GM19351 (cell line): Measurements from ENCODE around the gene SPATA31C1.
"Not testable (repeated sequence)": the region's sequence is repeated elsewhere in the genome, so short reads cannot be mapped to it uniquely, and the experiment has no call there.

Source experiments
- ATAC-seq: cut with Tn5 transposase; IDR thresholded peaks from one replicate; pipeline ENCODE4 v1.9.1; 2021; ENCODE audit warnings: mild to moderate bottlenecking, moderate library complexity; ENCODE audit not compliant: unreplicated experiment

Gene SPATA31C1

GRCh38 chr9:87917662-87918061, at the start of gene SPATA31C1:
TSS of gene SPATA31C1 (plus strand) at chr9:87917962.
- ATAC-seq = not testable (repeated sequence)

- no peak for ATAC-seq
These were observed 49.6 kb upstream of the SPATA31C1 start for GRCh38 chr9:87868175-87868574.

GRCh38 chr9:87868635-87869034, 49.1 kb upstream of the SPATA31C1 start:
- no peak for ATAC-seq

GRCh38 chr9:87869082-87869481, 48.7 kb upstream of the SPATA31C1 start:
- no peak for ATAC-seq

- no peak for ATAC-seq
These were observed 46.2 kb upstream of the SPATA31C1 start for GRCh38 chr9:87871425-87872078.

GRCh38 chr9:87872079-87872624, 45.6 kb upstream of the SPATA31C1 start:
- no peak for ATAC-seq

GRCh38 chr9:87873607-87874303, 44.0 kb upstream of the SPATA31C1 start:
- ATAC-seq = no peak

- ATAC-seq = no peak
These were observed 43.5 kb upstream of the SPATA31C1 start for GRCh38 chr9:87874304-87874623.

- no peak for ATAC-seq
These were observed 42.7 kb upstream of the SPATA31C1 start for GRCh38 chr9:87875060-87875459.

GRCh38 chr9:87875831-87876545, 41.8 kb upstream of the SPATA31C1 start:
- ATAC-seq = no peak

- ATAC-seq = no peak
These were observed 41.1 kb upstream of the SPATA31C1 start for GRCh38 chr9:87876708-87877107.

GRCh38 chr9:87878989-87879511, 38.7 kb upstream of the SPATA31C1 start:
- ATAC-seq = no peak

- no peak for ATAC-seq
These were observed 37.6 kb upstream of the SPATA31C1 start for GRCh38 chr9:87880116-87880515.

- no peak for ATAC-seq
These were observed 37.1 kb upstream of the SPATA31C1 start for GRCh38 chr9:87880683-87881082.

- ATAC-seq = no peak
These were observed 35.1 kb upstream of the SPATA31C1 start, which contains the start of gene SPATA31E1 for GRCh38 chr9:87882627-87883026. TSS of gene SPATA31E1 (plus strand) at chr9:87882877. CDS start at chr9:87882892, 15 bp downstream.

GRCh38 chr9:87883274-87883673, 34.5 kb upstream of the SPATA31C1 start:
- ATAC-seq = no peak

- no peak for ATAC-seq
These were observed 33.8 kb upstream of the SPATA31C1 start for GRCh38 chr9:87883990-87884389.

- no peak for ATAC-seq
These were observed 32.9 kb upstream of the SPATA31C1 start for GRCh38 chr9:87884578-87885459.

GRCh38 chr9:87885484-87886189, 32.1 kb upstream of the SPATA31C1 start:
- no peak for ATAC-seq
